Measurements from ENCODE around the gene GLIS2.

The GLIS2 gene

DNA sequence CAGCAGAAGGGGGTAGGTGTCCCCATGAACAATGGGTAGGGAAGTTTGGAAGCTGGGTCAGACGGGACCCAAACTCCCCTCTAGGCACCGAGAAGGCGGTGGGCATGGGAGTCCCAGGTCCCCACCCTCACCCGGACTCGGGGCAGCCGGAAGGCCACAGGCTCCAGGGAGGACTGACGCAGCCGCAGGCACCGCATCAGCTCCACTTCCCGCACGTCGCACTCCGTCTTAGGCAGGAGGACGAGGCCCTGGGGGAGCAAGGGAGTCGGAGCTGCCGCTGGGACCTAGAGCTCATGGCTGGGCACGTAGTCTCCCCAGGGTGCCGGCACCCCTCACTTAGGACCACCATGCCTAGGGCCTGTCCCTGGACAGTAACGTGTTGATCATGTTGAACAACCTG, 42.4 kb downstream of the GLIS2 start:
- TF ChIP-seq GATA3 (IDR thresholded peaks at IDR 0.05; ENCODE audit: low read depth, low read length) (no peak), GATA2 (IDR thresholded peaks at IDR 0.05; ENCODE audit: low read depth, low read length) (no peak)

DNA sequence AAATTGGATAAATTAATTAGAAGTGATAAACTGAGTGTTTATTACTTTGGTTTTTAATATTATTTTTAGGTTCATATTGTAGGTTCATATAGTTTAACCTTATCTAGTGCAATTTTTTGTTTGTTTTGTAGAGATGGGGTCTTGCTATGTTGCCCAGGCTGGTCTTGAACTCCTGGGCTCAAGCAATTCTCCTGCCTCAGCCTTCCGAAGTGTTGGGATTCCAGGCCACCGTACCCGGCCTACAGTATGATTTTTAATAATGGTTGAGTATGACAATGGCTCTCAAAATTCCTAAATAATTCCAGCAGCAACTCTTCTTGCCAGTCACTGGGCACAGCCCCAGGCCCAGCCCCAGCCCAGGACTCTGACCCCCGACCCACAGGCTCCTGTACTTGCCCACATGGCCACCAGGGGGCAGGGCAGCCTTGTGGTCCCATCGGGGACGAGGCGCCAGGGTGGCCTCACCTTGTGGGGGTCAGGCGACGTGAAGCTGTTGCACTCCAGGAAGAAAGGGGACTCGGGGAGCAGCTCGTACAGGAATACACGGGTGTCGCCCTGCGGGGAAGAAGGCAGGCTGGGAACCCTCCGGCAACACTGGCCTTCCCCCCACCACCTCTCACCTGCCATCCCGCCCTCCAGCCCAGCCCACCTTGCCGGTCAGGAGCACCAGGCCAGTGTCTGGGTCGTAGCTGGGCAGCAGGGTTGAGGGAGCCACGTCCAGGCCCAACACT, 43.1 kb downstream of the GLIS2 start:
- TF ChIP-seq GATA2 (IDR thresholded peaks at IDR 0.05; ENCODE audit: low read depth, low read length), result no peak
- TF ChIP-seq GATA3 (IDR thresholded peaks at IDR 0.05; ENCODE audit: low read depth, low read length), result no peak

DNA sequence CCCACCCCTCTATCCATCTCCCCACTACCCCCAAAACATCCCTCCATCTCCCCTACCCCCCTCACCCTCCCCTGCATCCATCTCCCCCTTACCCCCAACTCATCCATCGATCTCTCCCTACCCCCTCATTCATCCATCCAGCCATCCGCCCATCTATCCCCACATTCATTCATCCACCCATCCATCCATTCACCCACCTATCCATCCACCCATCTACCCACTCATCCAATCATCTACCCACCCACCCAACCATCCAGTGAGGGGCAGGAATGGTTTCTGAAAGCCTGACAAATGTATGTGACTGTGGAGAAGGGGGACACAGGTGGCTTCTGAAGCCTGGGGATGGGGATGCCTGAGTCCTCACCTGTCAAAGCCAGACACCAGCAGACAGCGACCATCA, 44.0 kb downstream of the GLIS2 start:
- TF ChIP-seq GATA2 (IDR thresholded peaks at IDR 0.05; ENCODE audit: low read depth, low read length) (no peak), GATA3 (IDR thresholded peaks at IDR 0.05; ENCODE audit: low read depth, low read length) (no peak)

GRCh38 chr16:4360538-4361021, 44.7 kb downstream of the GLIS2 start:
- TF ChIP-seq GATA3 (IDR thresholded peaks at IDR 0.05; ENCODE audit: low read depth, low read length) (no peak), GATA2 (IDR thresholded peaks at IDR 0.05; ENCODE audit: low read depth, low read length) (no peak)

GRCh38 chr16:4361033-4361943, 45.4 kb downstream of the GLIS2 start:
- TF ChIP-seq GATA3 (IDR thresholded peaks at IDR 0.05; ENCODE audit: low read depth, low read length) (no peak), GATA2 (IDR thresholded peaks at IDR 0.05; ENCODE audit: low read depth, low read length) (no peak)

DNA sequence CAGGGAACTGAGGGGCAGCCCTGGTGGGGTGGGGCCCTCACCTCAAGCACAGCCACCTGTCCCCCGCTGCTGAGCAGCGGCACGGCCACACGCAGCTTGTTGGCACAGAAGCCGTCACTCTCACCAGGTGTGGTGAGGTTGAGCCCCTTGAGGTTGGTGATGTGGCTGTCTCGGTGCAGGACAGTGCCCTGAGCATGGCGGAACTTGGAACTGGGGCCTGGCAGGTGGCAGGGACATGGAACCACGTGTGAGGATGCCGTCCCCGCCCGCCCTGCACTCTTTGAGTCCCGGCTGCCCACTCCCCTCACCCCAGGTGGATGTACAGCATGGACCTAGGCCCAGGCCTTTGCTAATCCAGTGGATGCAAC, 46.1 kb downstream of the GLIS2 start:
- no peak for TF ChIP-seq GATA3 (IDR thresholded peaks at IDR 0.05; ENCODE audit: low read depth, low read length)
- no peak for TF ChIP-seq GATA2 (IDR thresholded peaks at IDR 0.05; ENCODE audit: low read depth, low read length)

- no peak for TF ChIP-seq GATA2 (IDR thresholded peaks at IDR 0.05; ENCODE audit: low read depth, low read length)
Measured at GRCh38 chr16:4362476-4363135, 46.7 kb downstream of the GLIS2 start.

- no peak for TF ChIP-seq GATA3 (IDR thresholded peaks at IDR 0.05; ENCODE audit: low read depth, low read length)
Measured at GRCh38 chr16:4364196-4365013, 48.5 kb downstream of the GLIS2 start.

DNA sequence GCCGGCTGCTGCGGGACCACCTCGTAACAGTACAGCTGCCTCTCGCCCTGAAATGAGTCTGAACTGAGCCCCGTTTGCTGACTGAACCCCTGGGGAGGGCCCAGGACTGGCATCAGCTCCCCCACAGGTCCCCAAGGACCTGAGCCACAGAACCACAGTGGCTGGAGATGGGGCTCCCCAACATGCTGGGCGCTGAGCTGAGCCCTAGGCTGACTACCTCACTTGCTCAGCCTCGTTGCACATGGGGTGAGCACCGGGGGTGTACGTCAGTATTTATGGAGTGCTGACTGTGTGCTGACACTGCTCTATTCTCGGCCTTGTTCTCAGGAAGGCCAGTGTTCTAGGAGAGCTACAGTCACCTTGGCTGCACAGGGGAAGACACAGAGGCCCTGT, 49.1 kb downstream of the GLIS2 start:
- TF ChIP-seq GATA3 (IDR thresholded peaks at IDR 0.05; ENCODE audit: low read depth, low read length), result no peak
- TF ChIP-seq GATA2 (IDR thresholded peaks at IDR 0.05; ENCODE audit: low read depth, low read length), result no peak

GRCh38 chr16:4365615-4366014, 49.7 kb downstream of the GLIS2 start:
- no peak for TF ChIP-seq GATA3 (IDR thresholded peaks at IDR 0.05; ENCODE audit: low read depth, low read length)
- TF ChIP-seq GATA2 (IDR thresholded peaks at IDR 0.05; ENCODE audit: low read depth, low read length), result no peak

- TF ChIP-seq GATA2 (IDR thresholded peaks at IDR 0.05; ENCODE audit: low read depth, low read length) (no peak), GATA3 (IDR thresholded peaks at IDR 0.05; ENCODE audit: low read depth, low read length) (no peak)
Measured at GRCh38 chr16:4366016-4366415, 50.1 kb downstream of the GLIS2 start.

DNA sequence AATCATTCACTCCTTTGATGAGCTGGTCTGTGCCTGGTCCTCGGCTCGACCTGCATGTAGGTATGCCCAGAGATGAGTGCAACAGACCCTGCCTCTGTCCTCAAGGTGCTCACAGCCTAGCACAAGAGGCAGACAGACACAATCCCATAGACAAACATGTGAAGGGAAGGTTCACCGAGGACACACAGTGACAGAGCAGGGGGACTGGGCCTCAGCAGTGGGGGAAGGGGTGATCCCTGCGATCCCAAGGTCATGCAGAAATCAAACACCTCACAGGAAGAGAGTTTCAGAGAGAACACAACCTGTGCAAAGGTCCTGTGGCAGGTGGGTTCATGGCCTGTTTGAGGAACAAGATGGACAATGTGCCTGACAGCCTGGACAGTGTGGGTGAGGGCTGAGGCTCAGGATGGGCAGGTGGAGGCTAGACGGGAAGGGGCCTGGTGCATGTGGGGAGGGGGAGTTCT, 51.6 kb downstream of the GLIS2 start:
- TF ChIP-seq GATA3 (IDR thresholded peaks at IDR 0.05; ENCODE audit: low read depth, low read length) (no peak), GATA2 (IDR thresholded peaks at IDR 0.05; ENCODE audit: low read depth, low read length) (no peak)

DNA sequence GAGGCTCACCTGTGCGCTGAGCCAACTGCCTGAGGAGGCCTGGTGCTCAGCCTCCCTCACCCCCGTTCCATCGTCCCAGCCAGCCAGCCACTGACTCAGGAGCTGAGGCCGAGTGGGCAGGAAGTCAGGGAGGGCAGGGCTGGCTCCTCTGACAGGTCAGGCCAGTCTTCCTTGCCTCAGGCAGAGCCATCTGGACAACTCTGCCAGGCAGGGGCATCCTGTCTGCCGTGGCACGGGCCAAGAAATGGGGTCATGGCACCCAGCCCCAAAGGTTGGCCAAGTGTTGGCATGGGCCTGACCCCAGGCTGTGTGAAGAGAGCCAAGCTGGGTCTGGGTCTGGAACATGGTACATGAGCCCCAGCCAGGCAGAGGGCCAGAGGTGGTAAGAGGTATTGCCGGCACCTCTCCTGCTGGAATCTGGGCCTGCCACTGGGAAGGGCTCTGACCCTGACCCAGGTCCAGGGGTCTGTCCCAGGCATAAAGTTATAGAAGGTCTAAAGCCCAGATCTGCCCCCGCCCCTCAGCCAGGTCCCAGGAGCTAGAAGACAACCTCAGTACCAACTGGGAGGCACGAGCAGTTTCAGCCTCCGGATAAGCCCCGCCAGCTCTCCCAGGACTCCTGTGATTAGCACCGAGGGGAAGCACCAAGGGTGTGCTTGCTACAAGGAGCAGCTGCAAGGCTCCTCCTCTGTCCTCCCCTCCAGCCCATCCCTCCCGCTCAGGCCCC, 53.3 kb downstream of the GLIS2 start:
- TF ChIP-seq GATA3 (IDR thresholded peaks at IDR 0.05; ENCODE audit: low read depth, low read length) (no peak), GATA2 (IDR thresholded peaks at IDR 0.05; ENCODE audit: low read depth, low read length) (no peak)

Data from SH-SY5Y (cell line).